GM19240 (cell line): ENCODE measurements around the gene BPGM.
A peak's percentile ranks its signal among the peaks of the same experiment; 100 is the strongest.

Source experiments
- DNase-seq: peaks from one replicate; pipeline ENCODE4 v3.0.0; 2011; ENCODE audit warnings: low spot score; ENCODE audit not compliant: insufficient read length

Gene BPGM

GRCh38 chr7:134718211-134718875, 71.7 kb downstream of the BPGM start:
- no peak for DNase-seq

- no peak for DNase-seq
These were observed 73.7 kb downstream of the BPGM start for GRCh38 chr7:134720091-134720935.

GRCh38 chr7:134721171-134721570, 74.5 kb downstream of the BPGM start:
- DNase-seq, result no peak

GRCh38 chr7:134722786-134723322, 76.2 kb downstream of the BPGM start:
- DNase-seq, result no peak

GRCh38 chr7:134723892-134724291, 77.2 kb downstream of the BPGM start:
- DNase-seq, result no peak

- peak; percentile 14 for DNase-seq
These were observed 78.0 kb downstream of the BPGM start for GRCh38 chr7:134724606-134725005.

GRCh38 chr7:134726581-134726980, 79.9 kb downstream of the BPGM start:
- no peak for DNase-seq

GRCh38 chr7:134727711-134728110, 81.1 kb downstream of the BPGM start:
- no peak for DNase-seq
